SK-N-SH treated with all-trans-retinoic acid at 6 μM for 48 hours (cell line): ENCODE data around the gene CHD1.

ENCODE experiments used
- ATAC-seq: fragments of 200-7000 bp; cut with Tn5 transposase; 3 replicates; pipeline ENCODE4 v1.9.1; 2020; ENCODE audit warnings: mild to moderate bottlenecking, moderate library complexity
- ARNTL ChIP-seq: fragments of 450-650 bp; formaldehyde crosslinking; IDR thresholded peaks from 2 replicates; pipeline ENCODE4 v1.5.0; 2020; ENCODE audit warnings: low read depth, mild to moderate bottlenecking, moderate library complexity, borderline replicate concordance
- BACH2 ChIP-seq: fragments of 250-450 bp; sonication (Bioruptor Pico); IDR thresholded peaks from 2 replicates; pipeline ENCODE4 v1.9.0; 2021; ENCODE audit warnings: mild to moderate bottlenecking, borderline replicate concordance
- CSDC2 ChIP-seq: fragments of 250-450 bp; sonication (Bioruptor Pico); IDR thresholded peaks from 2 replicates; pipeline ENCODE4 v1.5.0; 2020; ENCODE audit warnings: mild to moderate bottlenecking, moderate library complexity
- ESRRG ChIP-seq: fragments of 250-450 bp; sonication (Bioruptor Pico); IDR thresholded peaks from 2 replicates; pipeline ENCODE4 v1.6.1; 2021; ENCODE audit warnings: mild to moderate bottlenecking
- GLIS3 ChIP-seq: fragments of 250-450 bp; sonication (Bioruptor Pico); IDR thresholded peaks from 2 replicates; pipeline ENCODE4 v1.5.0; 2020; ENCODE audit warnings: mild to moderate bottlenecking, moderate library complexity
- ISL1 ChIP-seq: fragments of 250-450 bp; sonication (Bioruptor Pico); IDR thresholded peaks from 2 replicates; pipeline ENCODE4 v2.1.2; 2022; ENCODE audit warnings: mild to moderate bottlenecking, moderate library complexity
- POU6F1 ChIP-seq: fragments of 250-450 bp; sonication (Bioruptor Pico); IDR thresholded peaks from 2 replicates; pipeline ENCODE4 v1.8.0; 2021; ENCODE audit warnings: low read depth, mild to moderate bottlenecking, moderate library complexity, borderline replicate concordance
- PPARA ChIP-seq: fragments of 250-450 bp; sonication (Bioruptor Pico); IDR thresholded peaks from 2 replicates; pipeline ENCODE4 v1.5.0; 2020; ENCODE audit warnings: mild to moderate bottlenecking, borderline replicate concordance
- RARB ChIP-seq: fragments of 250-450 bp; sonication (Bioruptor Pico); IDR thresholded peaks from 2 replicates; pipeline ENCODE4 v1.8.0; 2021; ENCODE audit warnings: mild to moderate bottlenecking, moderate library complexity
- SNAI2 ChIP-seq: fragments of 250-450 bp; sonication (Bioruptor Pico); IDR thresholded peaks from 2 replicates; pipeline ENCODE4 v1.5.0; 2020; ENCODE audit warnings: mild to moderate bottlenecking, moderate library complexity
- TCF4 ChIP-seq: fragments of 250-450 bp; sonication (Bioruptor Pico); IDR thresholded peaks from 2 replicates; pipeline ENCODE4 v1.8.0; 2021; ENCODE audit warnings: mild to moderate bottlenecking, moderate library complexity, borderline replicate concordance
- TOX ChIP-seq: fragments of 250-450 bp; sonication (Bioruptor Pico); IDR thresholded peaks from 2 replicates; pipeline ENCODE4 v1.8.0; 2021; ENCODE audit warnings: mild to moderate bottlenecking, moderate library complexity, borderline replicate concordance
- TSHZ2 ChIP-seq: fragments of 250-450 bp; sonication (Bioruptor Pico); IDR thresholded peaks from 2 replicates; pipeline ENCODE4 v1.5.0; 2020; ENCODE audit warnings: mild to moderate bottlenecking, moderate library complexity
- ZC3H10 ChIP-seq: fragments of 250-450 bp; sonication (Bioruptor Pico); IDR thresholded peaks from 2 replicates; pipeline ENCODE4 v1.5.1; 2021; ENCODE audit warnings: mild to moderate bottlenecking, moderate library complexity
- ZFP3 ChIP-seq: fragments of 250-450 bp; sonication (Bioruptor Pico); IDR thresholded peaks from 2 replicates; pipeline ENCODE4 v1.5.0; 2020; ENCODE audit warnings: mild to moderate bottlenecking, moderate library complexity
- ZFP30 ChIP-seq: fragments of 450-650 bp; formaldehyde crosslinking; IDR thresholded peaks from 2 replicates; pipeline ENCODE4 v1.5.0; 2022; ENCODE audit warnings: mild to moderate bottlenecking, moderate library complexity
- ZNF565 ChIP-seq: fragments of 450-650 bp; formaldehyde crosslinking; conservative IDR thresholded peaks from 2 replicates; pipeline ENCODE4 v1.5.0; 2020; ENCODE audit warnings: low read depth, mild to moderate bottlenecking, moderate library complexity
- ZNF70 ChIP-seq: fragments of 450-650 bp; formaldehyde crosslinking; IDR thresholded peaks from 2 replicates; pipeline ENCODE4 v1.5.0; 2020; ENCODE audit warnings: mild to moderate bottlenecking, moderate library complexity
- ZNF8 ChIP-seq: fragments of 450-650 bp; formaldehyde crosslinking; IDR thresholded peaks from 2 replicates; pipeline ENCODE4 v1.5.0; 2020; ENCODE audit warnings: mild to moderate bottlenecking, moderate library complexity
- TF ChIP-seq, protein P1 (sequence below): fragments of 250-450 bp; sonication (Bioruptor Pico); IDR thresholded peaks from 2 replicates; pipeline ENCODE4 v1.5.1; 2021; ENCODE audit warnings: mild to moderate bottlenecking, moderate library complexity
- TF ChIP-seq, protein P2 (sequence below): fragments of 250-450 bp; sonication (Bioruptor Pico); IDR thresholded peaks from 2 replicates; pipeline ENCODE4 v1.5.1; 2020; ENCODE audit warnings: low read depth, mild to moderate bottlenecking, moderate library complexity

Gene CHD1

GRCh38 chr5:98816582-98817222 lies 112.1 kb downstream of the CHD1 start:
- no peak for ATAC-seq
- TF ChIP-seq ESRRG (CRISPR knock-in tag) = no peak

GRCh38 chr5:98813755-98814154 lies 115.1 kb downstream of the CHD1 start:
- TF ChIP-seq ZC3H10 (no peak), PPARA (no peak), POU6F1 (no peak), TSHZ2 (no peak), RARB (CRISPR knock-in tag) (no peak), ESRRG (CRISPR knock-in tag) (no peak), SNAI2 (CRISPR knock-in tag) (no peak), TCF4 (no peak), ZNF565 (no peak), ISL1 (CRISPR knock-in tag) (no peak), BACH2 (CRISPR knock-in tag) (no peak), ZNF8 (CRISPR knock-in tag) (no peak), ZFP3 (CRISPR knock-in tag) (no peak), TOX (CRISPR knock-in tag) (no peak)
- TF ChIP-seq, protein P1, sequence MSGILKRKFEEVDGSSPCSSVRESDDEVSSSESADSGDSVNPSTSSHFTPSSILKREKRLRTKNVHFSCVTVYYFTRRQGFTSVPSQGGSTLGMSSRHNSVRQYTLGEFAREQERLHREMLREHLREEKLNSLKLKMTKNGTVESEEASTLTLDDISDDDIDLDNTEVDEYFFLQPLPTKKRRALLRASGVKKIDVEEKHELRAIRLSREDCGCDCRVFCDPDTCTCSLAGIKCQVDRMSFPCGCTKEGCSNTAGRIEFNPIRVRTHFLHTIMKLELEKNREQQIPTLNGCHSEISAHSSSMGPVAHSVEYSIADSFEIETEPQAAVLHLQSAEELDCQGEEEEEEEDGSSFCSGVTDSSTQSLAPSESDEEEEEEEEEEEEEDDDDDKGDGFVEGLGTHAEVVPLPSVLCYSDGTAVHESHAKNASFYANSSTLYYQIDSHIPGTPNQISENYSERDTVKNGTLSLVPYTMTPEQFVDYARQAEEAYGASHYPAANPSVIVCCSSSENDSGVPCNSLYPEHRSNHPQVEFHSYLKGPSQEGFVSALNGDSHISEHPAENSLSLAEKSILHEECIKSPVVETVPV (CRISPR knock-in tag) = no peak
- TF ChIP-seq, protein P2, sequence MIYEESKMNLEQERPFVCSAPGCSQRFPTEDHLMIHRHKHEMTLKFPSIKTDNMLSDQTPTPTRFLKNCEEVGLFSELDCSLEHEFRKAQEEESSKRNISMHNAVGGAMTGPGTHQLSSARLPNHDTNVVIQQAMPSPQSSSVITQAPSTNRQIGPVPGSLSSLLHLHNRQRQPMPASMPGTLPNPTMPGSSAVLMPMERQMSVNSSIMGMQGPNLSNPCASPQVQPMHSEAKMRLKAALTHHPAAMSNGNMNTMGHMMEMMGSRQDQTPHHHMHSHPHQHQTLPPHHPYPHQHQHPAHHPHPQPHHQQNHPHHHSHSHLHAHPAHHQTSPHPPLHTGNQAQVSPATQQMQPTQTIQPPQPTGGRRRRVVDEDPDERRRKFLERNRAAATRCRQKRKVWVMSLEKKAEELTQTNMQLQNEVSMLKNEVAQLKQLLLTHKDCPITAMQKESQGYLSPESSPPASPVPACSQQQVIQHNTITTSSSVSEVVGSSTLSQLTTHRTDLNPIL (CRISPR knock-in tag) = no peak
- ATAC-seq = no peak

- ATAC-seq = no peak
- TF ChIP-seq PPARA (no peak), GLIS3 (CRISPR knock-in tag) (no peak), CSDC2 (no peak), ARNTL (CRISPR knock-in tag) (no peak), ZFP30 (CRISPR knock-in tag) (no peak), ZNF70 (CRISPR knock-in tag) (no peak)
- TF ChIP-seq, protein P2 (CRISPR knock-in tag) = no peak
These were observed 118.6 kb downstream of the CHD1 start for GRCh38 chr5:98810206-98810605.

DNA sequence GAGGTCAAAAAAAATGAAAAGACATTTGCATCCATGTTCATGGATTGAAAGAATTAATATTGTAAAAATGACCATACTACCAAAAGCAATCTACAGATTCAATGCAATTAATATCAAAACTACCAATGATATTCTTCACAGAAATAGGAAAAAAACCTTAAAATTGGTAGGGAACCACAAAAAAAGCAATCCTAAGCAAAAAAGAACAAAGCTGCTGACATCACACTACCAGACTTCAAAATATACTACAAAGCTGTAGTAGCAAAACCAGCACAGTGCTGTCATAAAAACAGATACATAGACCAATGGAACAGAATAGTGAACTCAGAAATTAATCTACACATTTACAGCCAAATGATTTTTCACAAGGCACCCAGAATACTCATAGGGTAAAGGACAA lies 121.0 kb downstream of the CHD1 start:
- TF ChIP-seq SNAI2 (CRISPR knock-in tag) = no peak
- no peak for ATAC-seq
